Measurements from ENCODE around the gene COPS8.

COPS8 gene

GRCh38 chr2:237143118-237143517 lies 57.4 kb downstream of the COPS8 start:
- DNase-seq (ENCODE audit: extremely low spot score) = no peak
- ChIA-PET CTCF (interaction anchor here (1.0 to 1.9 kb wide), 3 partner anchors 11 to 21 kb away, joined by 3 to 5 read pairs (median 4); no protein-coding TSS in a partner anchor), POLR2A (no interaction called here)
- TF ChIP-seq CTCF (IDR thresholded peaks at IDR 0.05; ENCODE audit: control extremely low read depth, extremely low read depth, low read depth, missing control alignments) = no peak

- no peak for DNase-seq (ENCODE audit: extremely low spot score)
- CTCF ChIA-PET = no interaction called here
- POLR2A ChIA-PET = no interaction called here
- TF ChIP-seq CTCF (IDR thresholded peaks at IDR 0.05; ENCODE audit: control extremely low read depth, extremely low read depth, low read depth, missing control alignments) = no peak
Measured at GRCh38 chr2:237143676-237144440, 58.2 kb downstream of the COPS8 start.

- CTCF ChIA-PET = no interaction called here
- no peak for TF ChIP-seq CTCF (IDR thresholded peaks at IDR 0.05; ENCODE audit: control extremely low read depth, extremely low read depth, low read depth, missing control alignments)
- no peak for DNase-seq (ENCODE audit: extremely low spot score)
- POLR2A ChIA-PET = no interaction called here
Measured at GRCh38 chr2:237144516-237144915, 58.8 kb downstream of the COPS8 start.

- DNase-seq (ENCODE audit: extremely low spot score) = no peak
- POLR2A ChIA-PET = no interaction called here
- CTCF ChIA-PET = no interaction called here
- TF ChIP-seq CTCF (IDR thresholded peaks at IDR 0.05; ENCODE audit: control extremely low read depth, extremely low read depth, low read depth, missing control alignments) = no peak
Measured at GRCh38 chr2:237147317-237147716, 61.6 kb downstream of the COPS8 start.

GRCh38 chr2:237148624-237149023 lies 62.9 kb downstream of the COPS8 start:
- CTCF ChIA-PET = interaction anchor here (0.9 to 1.5 kb wide), 2 partner anchors 15 to 90 kb away, joined by 3 to 4 read pairs; no protein-coding TSS in a partner anchor
- POLR2A ChIA-PET = no interaction called here
- no peak for TF ChIP-seq CTCF (IDR thresholded peaks at IDR 0.05; ENCODE audit: control extremely low read depth, extremely low read depth, low read depth, missing control alignments)
- no peak for DNase-seq (ENCODE audit: extremely low spot score)

GRCh38 chr2:237149425-237149824 lies 63.7 kb downstream of the COPS8 start:
- no peak for TF ChIP-seq CTCF (IDR thresholded peaks at IDR 0.05; ENCODE audit: control extremely low read depth, extremely low read depth, low read depth, missing control alignments)
- no peak for DNase-seq (ENCODE audit: extremely low spot score)
- POLR2A ChIA-PET = no interaction called here
- CTCF ChIA-PET = interaction anchor here (0.9 to 1.5 kb wide), 2 partner anchors 16 to 90 kb away, joined by 3 to 4 read pairs; no protein-coding TSS in a partner anchor
